Kidney epithelial cell (primary cell): Measurements from ENCODE around the gene RAD51B. TPM values are rescaled to one million over a fixed set of nuclear protein-coding genes. Genes with fewer than 3 reads are reported as not detected.

ENCODE experiments used
- DNase-seq: peaks from one replicate; pipeline ENCODE4 v3.0.0-alpha.2; 2010; ENCODE audit warnings: low read depth
- H3K27me3 ChIP-seq: 2 replicates; pipeline ENCODE4 v1.6.0; 2011; ENCODE audit warnings: low read length; ENCODE audit not compliant: control insufficient read depth, insufficient read depth
- H3K36me3 ChIP-seq: 2 replicates; pipeline ENCODE4 v1.5.1; 2011; ENCODE audit warnings: low read length; ENCODE audit not compliant: control insufficient read depth, insufficient read depth
- H3K4me3 ChIP-seq: 2 replicates; pipeline ENCODE4 v1.5.1; 2011; ENCODE audit warnings: low read depth, mild to moderate bottlenecking, control low read depth, low read length
- CTCF ChIP-seq: IDR thresholded peaks from 2 replicates; pipeline ENCODE4 v1.5.1; 2011; ENCODE audit warnings: mild to moderate bottlenecking, moderate library complexity, low read length, control low read depth, inconsistent platforms; ENCODE audit not compliant: insufficient read depth, poor library complexity, severe bottlenecking
- total RNA-seq: library from RNA; depleted of rRNA; stranded (reverse); fragments of >200 nt; gene quantifications from 2 replicates; pipeline ENCODE4 v1.2.3, GENCODE V29; 2015

The RAD51B gene
- total RNA-seq, 1 donor from 2014 or later = 9.5 TPM

- Histone ChIP-seq H3K4me3 (no peak overlapping the region), H3K27me3 (no peaks in the 10 kb centered on the region), H3K36me3 (no peaks in the 10 kb centered on the region)
- no peak for TF ChIP-seq CTCF
- DNase-seq = no peak
These were observed 392.8 kb downstream of the RAD51B start for GRCh38 chr14:68212361-68212760.

GRCh38 chr14:68214431-68214830, 394.9 kb downstream of the RAD51B start:
- no peak for DNase-seq
- no peak for TF ChIP-seq CTCF
- H3K36me3 ChIP-seq = no peaks in the 10 kb centered on the region
- H3K4me3 ChIP-seq = no peak overlapping the region
- H3K27me3 ChIP-seq = no peaks in the 10 kb centered on the region

- no peaks in the 10 kb centered on the region for H3K27me3 ChIP-seq
- TF ChIP-seq CTCF = no peak
- DNase-seq = no peak
- H3K4me3 ChIP-seq = no peak overlapping the region
- no peaks in the 10 kb centered on the region for H3K36me3 ChIP-seq
These were observed 396.1 kb downstream of the RAD51B start for GRCh38 chr14:68215629-68216028.

- DNase-seq = no peak
- TF ChIP-seq CTCF = no peak
- H3K27me3 ChIP-seq = no peaks in the 10 kb centered on the region
- no peak overlapping the region for H3K4me3 ChIP-seq
- no peaks in the 10 kb centered on the region for H3K36me3 ChIP-seq
These were observed 396.5 kb downstream of the RAD51B start for GRCh38 chr14:68216079-68216478.

GRCh38 chr14:68216957-68217356, 397.4 kb downstream of the RAD51B start:
- no peak for DNase-seq
- no peaks in the 10 kb centered on the region for H3K27me3 ChIP-seq
- H3K4me3 ChIP-seq = no peak overlapping the region
- no peak for TF ChIP-seq CTCF
- H3K36me3 ChIP-seq = no peaks in the 10 kb centered on the region

GRCh38 chr14:68217791-68218340, 398.3 kb downstream of the RAD51B start:
- no peak for DNase-seq
- no peak for TF ChIP-seq CTCF
- H3K4me3 ChIP-seq = no peak overlapping the region
- H3K27me3 ChIP-seq = no peaks in the 10 kb centered on the region
- no peaks in the 10 kb centered on the region for H3K36me3 ChIP-seq
